ENCODE measurements around the gene HINFP.
"Not testable (repeated sequence)": the region's sequence is repeated elsewhere in the genome, so short reads cannot be mapped to it uniquely, and the experiment has no call there.

The HINFP gene

DNA sequence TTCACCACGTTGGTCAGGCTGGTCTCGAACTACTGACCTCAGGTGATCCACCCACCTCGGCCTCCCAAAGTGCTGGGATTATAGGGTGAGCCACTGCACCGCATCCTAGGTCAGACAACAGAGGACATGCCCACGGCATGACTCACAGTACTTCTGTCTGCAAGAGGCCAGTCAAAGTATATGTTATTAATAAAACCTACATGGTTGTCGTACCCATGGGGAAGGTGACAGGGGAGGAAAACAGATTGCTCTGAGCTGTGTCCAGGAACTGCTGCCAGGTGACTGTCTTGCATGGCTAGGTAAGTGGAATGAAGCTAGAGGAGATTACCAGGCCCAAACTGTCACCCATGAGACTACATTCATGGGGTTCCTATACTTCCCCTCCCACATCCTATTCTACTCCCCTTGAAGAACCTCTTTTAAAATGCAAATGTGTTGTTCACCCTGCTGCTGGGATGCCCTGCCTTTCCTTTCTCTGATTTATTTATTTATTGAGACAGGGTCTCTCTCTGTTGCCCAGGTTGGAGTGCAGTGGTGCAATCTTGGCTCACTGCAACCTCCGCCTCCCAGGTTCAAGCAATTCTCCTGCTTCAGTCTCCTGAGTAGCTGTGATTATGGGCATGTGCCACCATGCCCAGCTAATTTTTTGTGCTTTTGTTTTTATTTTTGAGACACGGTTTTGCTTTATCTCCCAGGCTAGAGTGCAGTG lies 45.1 kb downstream of the HINFP start:
- H3K79me2 ChIP-seq (ENCODE audit: insufficient read depth, low read length): no peaks in the 10 kb centered on the region
- TF ChIP-seq, protein P1, sequence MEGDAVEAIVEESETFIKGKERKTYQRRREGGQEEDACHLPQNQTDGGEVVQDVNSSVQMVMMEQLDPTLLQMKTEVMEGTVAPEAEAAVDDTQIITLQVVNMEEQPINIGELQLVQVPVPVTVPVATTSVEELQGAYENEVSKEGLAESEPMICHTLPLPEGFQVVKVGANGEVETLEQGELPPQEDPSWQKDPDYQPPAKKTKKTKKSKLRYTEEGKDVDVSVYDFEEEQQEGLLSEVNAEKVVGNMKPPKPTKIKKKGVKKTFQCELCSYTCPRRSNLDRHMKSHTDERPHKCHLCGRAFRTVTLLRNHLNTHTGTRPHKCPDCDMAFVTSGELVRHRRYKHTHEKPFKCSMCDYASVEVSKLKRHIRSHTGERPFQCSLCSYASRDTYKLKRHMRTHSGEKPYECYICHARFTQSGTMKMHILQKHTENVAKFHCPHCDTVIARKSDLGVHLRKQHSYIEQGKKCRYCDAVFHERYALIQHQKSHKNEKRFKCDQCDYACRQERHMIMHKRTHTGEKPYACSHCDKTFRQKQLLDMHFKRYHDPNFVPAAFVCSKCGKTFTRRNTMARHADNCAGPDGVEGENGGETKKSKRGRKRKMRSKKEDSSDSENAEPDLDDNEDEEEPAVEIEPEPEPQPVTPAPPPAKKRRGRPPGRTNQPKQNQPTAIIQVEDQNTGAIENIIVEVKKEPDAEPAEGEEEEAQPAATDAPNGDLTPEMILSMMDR (IDR thresholded peaks at IDR 0.05; ENCODE audit: borderline replicate concordance, extremely low read depth, low read length, poor library complexity, severe bottlenecking): no peak
- TF ChIP-seq EZH2 (IDR thresholded peaks at IDR 0.05; ENCODE audit: borderline replicate concordance, low read depth, low read length, severe bottlenecking): no peak
- H3K36me3 ChIP-seq (ENCODE audit: insufficient read depth, low read length): no peaks in the 10 kb centered on the region
- no peaks in the 10 kb centered on the region for H3K9me3 ChIP-seq (ENCODE audit: insufficient read depth, low read length, severe bottlenecking)
- ATAC-seq (ENCODE audit: insufficient read depth, low read depth): no peak
- H3K4me2 ChIP-seq (ENCODE audit: insufficient read depth, low read length): no peak overlapping the region
- no peaks in the 10 kb centered on the region for H3K27me3 ChIP-seq (ENCODE audit: insufficient read depth, low read length, poor library complexity)
- DNase-seq: no peak
- H2AFZ ChIP-seq (ENCODE audit: low read depth, low read length): no peak overlapping the region
- peaks cover 16% of the 10 kb centered on the region for H3K4me1 ChIP-seq (ENCODE audit: insufficient read depth, low read length)
- no peaks in the 10 kb centered on the region for H4K20me1 ChIP-seq (ENCODE audit: insufficient read depth, low read length)
- no peak overlapping the region for H3K4me3 ChIP-seq (ENCODE audit: low read depth in 1 of 2, low read length in 2 of 2)
- no peak overlapping the region for H3K27ac ChIP-seq (ENCODE audit: low read length)
- H3K9ac ChIP-seq (ENCODE audit: low read depth, low read length): no peak overlapping the region

DNA sequence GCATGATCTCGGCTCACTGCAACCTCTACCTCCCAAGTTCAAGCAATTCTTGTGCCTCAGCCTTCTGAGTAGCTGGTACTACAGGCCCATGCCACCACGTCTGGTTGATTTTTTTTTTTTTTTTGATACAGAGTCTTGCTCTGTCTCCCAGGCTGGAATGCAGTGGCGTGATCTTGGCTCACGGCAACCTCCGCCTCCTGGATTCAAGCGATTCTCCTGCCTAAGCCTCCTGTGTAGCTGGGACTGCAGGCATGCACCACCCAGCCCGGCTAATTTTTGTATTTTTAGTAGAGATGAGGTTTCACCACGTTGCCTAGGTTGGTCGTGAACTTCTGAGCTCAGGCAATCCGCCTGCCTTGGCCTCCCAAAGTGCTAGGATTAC lies 45.7 kb downstream of the HINFP start:
- H3K4me3 ChIP-seq (ENCODE audit: low read depth in 1 of 2, low read length in 2 of 2); H2AFZ ChIP-seq (ENCODE audit: low read depth, low read length); H3K27ac ChIP-seq (ENCODE audit: low read length); H3K9me3 ChIP-seq (ENCODE audit: insufficient read depth, low read length, severe bottlenecking); H3K79me2 ChIP-seq (ENCODE audit: insufficient read depth, low read length); DNase-seq; ATAC-seq (ENCODE audit: insufficient read depth, low read depth); H4K20me1 ChIP-seq (ENCODE audit: insufficient read depth, low read length); H3K4me2 ChIP-seq (ENCODE audit: insufficient read depth, low read length); H3K27me3 ChIP-seq (ENCODE audit: insufficient read depth, low read length, poor library complexity); H3K9ac ChIP-seq (ENCODE audit: low read depth, low read length); H3K36me3 ChIP-seq (ENCODE audit: insufficient read depth, low read length): not testable (repeated sequence)
- peaks cover 16% of the 10 kb centered on the region for H3K4me1 ChIP-seq (ENCODE audit: insufficient read depth, low read length)

DNA sequence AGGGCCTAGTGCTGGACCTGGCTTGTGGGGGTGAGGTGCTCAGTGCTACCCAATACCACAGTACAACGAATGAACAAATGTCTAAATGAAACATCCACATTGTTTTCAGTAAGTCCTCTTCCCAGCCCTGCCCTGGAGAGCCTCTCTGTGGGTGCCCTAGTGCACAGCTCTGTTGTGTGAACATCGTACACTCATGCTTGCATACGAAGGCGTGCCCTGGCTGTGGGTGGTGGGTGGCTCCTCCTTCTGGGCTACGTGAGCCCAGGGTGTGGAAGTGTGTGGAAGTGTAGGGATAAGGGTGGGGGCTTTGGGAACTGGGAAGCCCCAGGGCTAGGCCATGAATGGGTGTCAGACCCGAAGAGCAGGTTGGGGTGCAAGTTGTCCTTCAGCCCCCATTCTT lies 46.6 kb downstream of the HINFP start:
- TF ChIP-seq EZH2 (IDR thresholded peaks at IDR 0.05; ENCODE audit: borderline replicate concordance, low read depth, low read length, severe bottlenecking): no peak
- TF ChIP-seq, protein P1 (IDR thresholded peaks at IDR 0.05; ENCODE audit: borderline replicate concordance, extremely low read depth, low read length, poor library complexity, severe bottlenecking): no peak
- ATAC-seq (ENCODE audit: insufficient read depth, low read depth) (no peak), DNase-seq (no peak)
- Histone ChIP-seq H3K27ac (ENCODE audit: low read length) (0 out of 2 replicates have a peak overlapping the region, but pooled peaks have one; percentile 76), H3K4me1 (ENCODE audit: insufficient read depth, low read length) (peaks cover 16% of the 10 kb centered on the region), H3K27me3 (ENCODE audit: insufficient read depth, low read length, poor library complexity) (no peaks in the 10 kb centered on the region), H2AFZ (ENCODE audit: low read depth, low read length) (peak overlapping the region; percentile 99; the same call in 1 of the 2 replicates), H3K4me2 (ENCODE audit: insufficient read depth, low read length) (peak overlapping the region; percentile 93), H3K4me3 (ENCODE audit: low read depth in 1 of 2, low read length in 2 of 2) (peak overlapping the region in 1 of 2 experiments; percentile 88; a peak in 2 of 4 replicates), H3K9ac (ENCODE audit: low read depth, low read length) (peak overlapping the region; percentile 84), H4K20me1 (ENCODE audit: insufficient read depth, low read length) (no peaks in the 10 kb centered on the region), H3K79me2 (ENCODE audit: insufficient read depth, low read length) (no peaks in the 10 kb centered on the region), H3K9me3 (ENCODE audit: insufficient read depth, low read length, severe bottlenecking) (no peaks in the 10 kb centered on the region), H3K36me3 (ENCODE audit: insufficient read depth, low read length) (no peaks in the 10 kb centered on the region)

DNA sequence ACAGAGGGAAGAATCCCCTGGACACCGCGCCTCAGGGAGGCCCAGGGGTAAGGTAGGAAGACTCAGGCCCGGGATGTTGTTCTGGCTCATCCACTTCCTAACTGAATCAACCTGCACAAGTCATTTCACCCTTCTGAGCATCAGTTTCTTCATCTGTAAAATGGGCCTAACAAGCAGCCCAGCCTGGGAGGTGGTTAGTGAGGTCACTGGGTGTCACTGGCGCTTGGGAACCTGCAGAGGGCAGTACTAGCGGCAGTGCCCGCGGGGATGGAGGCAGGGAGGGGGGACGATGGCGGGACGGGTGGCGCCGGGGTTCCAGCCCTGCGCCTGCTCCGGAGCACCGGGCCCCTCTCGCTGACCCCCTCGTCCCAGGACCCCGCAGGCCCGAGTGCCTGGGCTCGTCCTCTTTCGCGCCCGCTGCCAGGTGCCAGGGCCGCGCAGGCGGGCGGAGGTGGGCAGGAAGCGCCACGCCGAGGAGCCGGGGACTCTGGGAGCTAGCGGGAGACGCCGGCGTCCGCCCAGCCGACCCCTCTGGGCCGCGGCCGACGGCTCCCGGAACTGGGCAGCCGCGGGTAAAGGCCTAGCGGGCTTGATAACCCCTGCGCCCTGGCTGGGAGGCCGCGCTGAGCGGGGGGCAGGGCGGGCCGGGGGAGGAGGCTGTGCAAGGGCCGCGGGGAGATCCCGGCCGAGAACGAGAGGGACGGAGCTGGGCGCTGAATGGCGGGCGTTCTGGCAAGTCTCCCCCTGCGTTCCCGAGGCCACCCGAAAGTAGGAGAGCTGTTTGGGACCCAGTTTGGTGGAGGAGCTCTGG lies 47.3 kb downstream of the HINFP start, which contains the start of gene NLRX1:
Gene NLRX1, plus strand, starts transcription at position 255 of the 811 bp plus-strand sequence. CDS start 2,679 bp downstream, outside the sequence.
- Histone ChIP-seq H3K4me1 (ENCODE audit: insufficient read depth, low read length) (peaks cover 16% of the 10 kb centered on the region), H3K27me3 (ENCODE audit: insufficient read depth, low read length, poor library complexity) (no peaks in the 10 kb centered on the region), H3K36me3 (ENCODE audit: insufficient read depth, low read length) (no peaks in the 10 kb centered on the region), H3K79me2 (ENCODE audit: insufficient read depth, low read length) (no peaks in the 10 kb centered on the region), H3K4me2 (ENCODE audit: insufficient read depth, low read length) (peak within 1 kb of the TSS; percentile 93), H3K27ac (ENCODE audit: low read length) (peak within 1 kb of the TSS; percentile 76), H3K9ac (ENCODE audit: low read depth, low read length) (peak within 1 kb of the TSS; percentile 84), H3K9me3 (ENCODE audit: insufficient read depth, low read length, severe bottlenecking) (no peaks in the 10 kb centered on the region), H4K20me1 (ENCODE audit: insufficient read depth, low read length) (no peaks in the 10 kb centered on the region), H3K4me3 (ENCODE audit: low read depth in 1 of 2, low read length in 2 of 2) (peak within 1 kb of the TSS; percentile 75 to 88), H2AFZ (ENCODE audit: low read depth, low read length) (peak within 1 kb of the TSS; percentile 99)
- DNase-seq (peak; percentile 86), ATAC-seq (ENCODE audit: insufficient read depth, low read depth) (peak; percentile 92)
- TF ChIP-seq, protein P1 (IDR thresholded peaks at IDR 0.05; ENCODE audit: borderline replicate concordance, extremely low read depth, low read length, poor library complexity, severe bottlenecking): peak; percentile 96
- no peak for TF ChIP-seq EZH2 (IDR thresholded peaks at IDR 0.05; ENCODE audit: borderline replicate concordance, low read depth, low read length, severe bottlenecking)

Data from DND-41 (cell line).